CD4-positive, alpha-beta T cell treated with Interleukin-17A for 1 hour (primary cell): Measurements from ENCODE around the gene VPREB3.

Source experiments
- DNase-seq: peaks from one replicate; pipeline ENCODE4 v3.0.0-alpha.2; 2020

Gene VPREB3, protein sequence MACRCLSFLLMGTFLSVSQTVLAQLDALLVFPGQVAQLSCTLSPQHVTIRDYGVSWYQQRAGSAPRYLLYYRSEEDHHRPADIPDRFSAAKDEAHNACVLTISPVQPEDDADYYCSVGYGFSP

DNA sequence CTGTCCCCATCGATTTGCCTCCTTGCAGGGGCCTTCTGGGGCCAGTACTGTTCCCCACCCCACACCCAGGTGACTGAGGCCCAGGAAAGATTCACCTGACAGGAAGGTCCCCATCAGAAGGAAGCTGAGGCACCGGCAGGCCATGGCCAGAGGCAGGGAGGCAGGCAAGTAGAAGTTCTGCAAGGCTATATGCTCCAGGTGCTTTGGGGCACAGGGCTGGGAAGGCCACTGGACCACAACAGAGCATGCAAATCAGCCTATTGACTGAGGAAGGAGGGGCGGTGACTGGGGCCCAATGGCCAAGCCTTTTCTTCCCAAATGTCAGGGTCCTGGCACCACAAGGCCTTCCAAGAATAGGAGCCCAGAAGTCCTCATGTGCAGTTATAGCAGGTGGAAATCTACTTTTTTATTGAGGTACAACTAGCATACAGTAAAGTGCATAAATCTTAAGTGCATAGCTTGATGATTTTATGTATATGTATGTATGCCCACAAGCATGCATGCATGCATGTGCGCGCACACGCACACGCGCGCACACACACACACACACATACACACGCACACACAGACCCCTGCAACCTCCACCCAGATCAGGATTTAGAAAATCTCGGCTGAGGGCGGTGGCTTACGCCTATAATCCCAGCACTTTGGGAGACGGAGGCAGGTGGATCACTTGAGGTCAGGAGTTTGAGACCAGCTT lies at the start of gene VPREB3:
Gene VPREB3, minus strand, starts transcription at position 206 of the 700 bp plus-strand sequence. Its CDS starts 62 bp downstream, at position 144.
- no peak for DNase-seq

DNA sequence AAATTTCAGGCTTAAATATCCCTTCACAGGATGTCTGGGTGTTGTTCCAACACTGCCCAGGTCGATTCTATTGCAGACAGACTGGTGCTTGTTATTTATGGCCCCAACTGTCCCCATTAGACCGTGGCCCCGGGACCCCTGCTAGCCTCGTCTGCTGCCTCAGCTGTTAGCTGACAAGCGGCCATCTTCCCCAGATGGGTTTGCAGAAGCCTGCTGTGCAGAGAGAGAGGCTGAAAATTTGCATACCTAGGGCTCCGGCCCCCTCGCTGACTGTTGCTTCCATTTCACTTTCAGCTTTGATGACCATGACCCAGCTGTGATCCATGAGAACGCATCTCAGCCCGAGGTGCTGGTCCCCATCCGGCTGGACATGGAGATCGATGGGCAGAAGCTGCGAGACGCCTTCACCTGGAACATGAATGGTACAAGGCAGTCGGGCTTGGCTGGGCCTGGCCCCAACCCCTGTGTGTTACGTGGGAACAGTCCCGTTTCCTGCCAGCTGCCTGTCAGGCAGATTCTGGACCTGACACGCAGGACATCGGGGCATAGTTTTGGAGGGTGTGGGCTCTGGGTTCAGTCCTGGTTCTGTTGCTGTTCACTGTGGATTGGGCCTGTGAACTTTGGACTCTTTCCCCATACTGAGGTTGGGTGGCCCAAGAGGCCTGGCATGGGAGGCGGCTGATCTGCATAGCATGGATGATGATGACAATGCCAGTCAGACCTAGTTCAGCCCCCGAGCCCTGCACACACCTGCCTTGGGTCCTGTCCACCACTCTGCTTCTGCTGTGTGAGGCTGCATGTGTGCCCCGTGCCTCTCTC lies 49.0 kb upstream of the VPREB3 start:
- DNase-seq: no peak

DNA sequence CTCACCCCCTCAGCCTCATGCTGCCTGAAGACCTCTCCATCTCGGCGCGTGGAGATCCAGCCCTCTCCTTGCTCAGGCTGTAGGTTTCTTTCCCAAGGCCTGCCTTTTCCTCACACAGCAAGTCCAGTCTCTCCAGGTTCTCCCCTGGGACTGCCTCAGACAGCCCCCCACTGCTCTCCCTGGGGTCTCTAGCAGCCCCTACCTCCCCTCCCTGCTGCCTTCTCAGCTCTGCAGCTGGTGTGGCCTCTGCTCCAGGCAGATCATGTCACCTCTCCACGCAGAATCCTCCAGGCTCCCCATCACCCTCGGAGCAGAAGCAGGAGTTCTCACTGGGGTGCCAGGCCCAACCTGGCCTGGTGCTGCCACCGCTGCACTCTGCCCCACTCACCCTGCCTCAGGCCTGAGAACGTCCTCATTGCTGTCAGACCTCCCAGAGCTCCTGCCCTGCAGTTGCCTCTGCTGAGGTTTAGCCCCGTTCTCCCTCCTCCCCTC lies 47.7 kb upstream of the VPREB3 start:
- no peak for DNase-seq

DNA sequence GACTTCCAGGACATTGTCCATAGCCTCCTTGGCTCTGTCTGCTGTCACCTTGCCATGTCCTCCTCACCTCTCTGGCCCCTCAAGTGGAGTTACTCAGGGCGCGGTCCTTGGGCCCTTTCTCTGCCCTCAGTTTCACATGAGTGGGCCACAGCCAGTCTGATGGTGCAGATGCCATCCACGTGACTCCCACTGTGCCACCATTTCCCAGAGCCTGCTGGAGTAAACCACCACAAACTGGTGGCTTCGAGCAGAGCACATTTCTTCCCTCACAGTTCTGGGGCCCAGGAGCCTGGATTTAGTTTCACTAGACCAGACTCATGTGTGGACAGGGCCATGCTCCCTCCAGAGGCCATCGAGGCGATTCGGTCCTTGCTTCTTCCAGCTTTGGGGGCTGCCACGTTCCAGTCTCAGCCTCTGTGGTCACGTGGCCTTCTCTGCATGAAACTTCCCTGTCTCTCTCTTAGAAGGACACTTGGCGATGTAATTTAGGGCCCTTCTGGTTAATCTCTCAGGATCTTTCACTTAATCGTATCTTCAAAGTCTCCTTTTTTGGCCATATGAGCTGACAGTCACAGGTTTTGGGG lies 47.1 kb upstream of the VPREB3 start:
- no peak for DNase-seq

DNA sequence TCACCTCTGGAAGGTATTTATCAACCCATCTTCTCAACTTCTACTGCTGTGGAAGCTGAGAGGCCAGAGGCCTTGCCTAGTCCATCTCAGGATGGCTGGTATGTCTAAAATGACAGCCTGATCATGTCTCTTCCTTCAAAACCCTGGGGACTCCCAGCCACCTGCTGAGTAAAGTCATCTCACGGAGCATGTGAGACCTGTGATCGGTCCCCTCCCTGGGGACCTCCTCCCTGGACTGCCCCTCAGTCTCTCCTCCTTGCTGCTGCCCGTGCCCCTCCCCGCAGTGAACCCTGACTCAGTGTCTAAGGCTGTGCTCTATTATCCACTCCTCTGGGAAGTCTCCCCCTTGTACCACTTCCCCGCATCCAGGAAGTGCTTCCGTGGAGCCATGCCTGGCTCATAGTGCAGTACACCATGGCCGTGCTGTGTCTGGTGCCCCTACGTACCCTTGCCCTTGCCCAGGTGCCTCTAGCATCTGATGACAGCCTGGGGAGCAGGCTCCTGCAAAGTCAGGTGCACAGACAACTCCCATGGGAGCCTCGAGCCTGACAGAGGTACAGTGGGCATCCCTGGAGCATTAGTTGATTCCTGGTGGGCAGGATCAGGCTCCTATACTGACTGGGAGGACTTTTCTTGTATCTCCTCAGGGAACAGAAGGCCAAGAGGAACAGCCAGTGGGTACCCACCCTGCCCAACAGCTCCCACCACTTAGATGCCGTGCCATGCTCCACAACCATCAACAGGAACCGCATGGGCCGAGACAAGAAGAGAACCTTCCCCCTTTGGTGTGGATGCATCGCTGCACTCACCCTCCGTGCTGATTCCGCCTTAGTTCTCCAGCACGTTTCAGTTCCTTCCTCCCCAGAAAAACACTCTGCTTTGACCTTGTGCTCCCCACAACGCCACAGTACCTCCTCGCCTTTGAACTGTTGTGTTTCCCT lies 46.3 kb upstream of the VPREB3 start:
- no peak for DNase-seq

DNA sequence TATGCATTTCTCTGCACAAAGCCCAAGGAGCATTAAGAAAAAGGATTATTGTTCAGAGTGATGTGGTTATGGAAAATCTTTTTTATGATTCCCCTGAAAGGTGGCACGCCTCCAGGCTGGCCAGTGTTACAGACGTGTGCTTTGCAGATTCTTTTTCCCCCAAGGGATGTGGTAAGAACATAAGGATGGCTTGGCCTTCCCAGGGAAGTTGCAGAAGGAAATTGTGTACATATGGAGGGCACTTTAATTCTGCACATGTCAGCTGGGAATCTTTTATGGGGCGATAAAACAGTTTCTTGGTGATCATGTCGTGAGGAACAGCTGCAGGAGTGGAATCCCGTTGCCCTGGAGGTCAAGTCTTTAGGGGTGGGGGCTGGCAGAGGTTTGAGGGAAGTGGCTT lies 42.2 kb upstream of the VPREB3 start:
- DNase-seq: no peak

DNA sequence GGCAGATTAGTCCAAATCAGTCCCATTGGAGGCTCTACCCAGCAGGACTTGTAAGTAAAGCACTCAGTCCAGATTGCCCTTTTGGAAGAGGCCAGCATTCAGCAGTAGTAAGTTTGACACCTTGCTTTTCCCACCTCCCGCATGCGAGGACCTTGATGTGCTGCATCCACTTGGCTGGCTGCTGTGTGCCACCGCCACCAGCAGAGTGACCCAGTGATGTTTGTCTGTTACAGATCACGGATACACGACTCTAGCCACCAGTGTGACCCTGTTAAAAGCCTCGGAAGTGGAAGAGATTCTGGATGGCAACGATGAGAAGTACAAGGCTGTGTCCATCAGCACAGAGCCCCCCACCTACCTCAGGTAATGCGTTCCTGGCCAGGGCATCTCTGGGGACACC lies 39.1 kb upstream of the VPREB3 start:
- no peak for DNase-seq

DNA sequence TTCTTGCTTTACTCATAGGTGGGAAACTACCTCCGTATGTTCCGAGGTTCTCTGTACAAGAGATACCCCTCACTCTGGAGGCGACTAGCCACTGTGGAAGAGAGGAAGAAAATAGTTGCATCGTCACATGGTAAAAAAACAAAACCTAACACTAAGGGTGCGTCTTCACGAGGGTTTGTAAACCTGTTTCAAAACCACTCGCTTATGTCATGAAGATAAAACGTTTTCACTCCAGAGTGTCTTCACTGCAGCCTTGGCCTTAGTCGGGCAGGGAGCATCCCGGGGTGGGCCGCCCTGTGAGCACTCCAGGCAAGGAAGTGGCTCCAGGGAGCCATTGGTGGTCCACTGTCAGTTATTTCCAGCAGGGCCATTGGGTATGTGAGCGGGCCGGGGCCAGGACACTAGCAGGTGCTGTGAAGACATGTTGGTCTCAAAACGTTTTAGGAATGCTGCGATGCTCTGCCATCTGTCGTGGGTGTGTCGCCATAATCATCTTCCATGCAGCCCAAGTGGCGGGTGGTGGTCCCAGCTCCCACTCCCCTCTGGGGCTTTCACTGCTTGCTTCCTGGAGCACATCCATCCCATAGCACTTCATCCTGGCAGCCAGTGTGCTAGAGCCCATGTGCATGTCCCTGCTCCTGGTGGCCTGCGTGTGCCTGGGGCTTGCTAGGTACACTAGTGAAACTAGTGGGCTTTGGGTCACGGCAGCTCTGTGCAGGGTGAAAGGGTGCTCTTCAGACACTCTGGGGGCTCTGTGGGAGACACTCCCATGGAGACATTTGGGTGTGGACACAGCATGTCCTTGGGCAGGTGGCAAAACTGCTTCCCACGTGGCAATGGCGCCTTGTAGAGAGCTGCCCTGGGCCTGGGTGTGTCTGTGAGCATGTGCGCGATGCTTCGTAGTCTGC lies 37.8 kb upstream of the VPREB3 start:
- DNase-seq: no peak

DNA sequence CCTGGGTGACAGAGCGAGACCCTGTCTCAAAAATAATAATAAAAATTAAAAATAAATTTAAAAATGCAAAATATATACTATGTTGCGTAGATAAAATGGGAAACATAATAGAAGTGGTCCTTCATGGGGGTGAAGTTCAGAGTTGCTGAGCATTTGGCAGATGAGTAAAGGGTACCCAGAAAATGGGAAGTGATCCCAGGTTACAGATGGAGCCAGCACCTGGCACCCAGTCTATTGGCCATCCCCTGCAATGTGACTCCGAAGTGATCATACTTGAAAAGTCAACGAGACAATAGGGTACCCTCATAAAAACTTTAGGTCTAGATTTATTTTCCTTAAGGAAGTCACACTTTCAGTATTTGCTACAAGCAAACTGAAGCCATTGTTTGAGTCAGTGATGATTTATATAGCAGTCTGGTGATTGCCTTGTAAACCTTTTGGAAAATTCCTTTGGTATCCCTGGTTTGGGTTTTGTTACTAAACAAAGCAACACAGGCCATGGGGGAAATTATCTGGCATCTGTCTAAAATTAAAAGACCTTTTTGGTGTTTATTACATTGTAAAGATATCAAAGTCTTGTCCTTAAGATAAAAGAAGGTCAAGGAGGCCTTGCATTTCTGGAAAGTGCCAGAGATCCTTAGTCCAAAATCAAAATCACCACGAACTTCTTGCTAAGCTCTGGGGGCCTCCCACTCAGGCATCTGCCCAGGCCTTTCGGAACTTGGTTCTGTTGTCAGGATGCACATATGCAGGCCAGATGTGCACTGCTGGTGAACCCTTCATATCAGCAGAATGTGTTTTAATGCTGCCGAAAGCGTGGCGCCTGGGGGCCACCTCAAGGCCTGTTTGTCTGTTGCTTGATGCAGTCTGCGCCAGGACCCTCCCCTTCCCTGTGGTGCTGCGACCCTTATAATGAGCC lies 36.9 kb upstream of the VPREB3 start:
- no peak for DNase-seq

DNA sequence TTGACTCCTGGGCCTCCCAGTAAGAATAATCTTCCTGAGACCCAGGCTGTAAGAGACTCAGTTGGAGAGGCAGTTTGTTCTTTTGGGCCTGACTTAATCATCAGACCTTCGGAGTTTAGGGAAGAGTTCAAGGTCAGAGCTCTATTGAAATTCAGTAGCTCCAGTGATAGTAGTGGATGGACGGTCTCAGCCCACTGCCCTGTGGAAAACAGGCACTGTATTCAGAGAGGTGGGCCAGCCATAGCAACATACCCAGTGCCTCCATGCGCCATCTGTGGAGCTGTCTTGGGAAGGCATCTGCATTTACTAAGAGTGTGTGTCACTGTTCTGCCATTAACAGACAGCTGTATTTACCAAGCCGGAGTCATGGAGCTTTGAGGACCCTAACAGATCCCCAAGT lies 35.4 kb upstream of the VPREB3 start:
- DNase-seq: no peak

DNA sequence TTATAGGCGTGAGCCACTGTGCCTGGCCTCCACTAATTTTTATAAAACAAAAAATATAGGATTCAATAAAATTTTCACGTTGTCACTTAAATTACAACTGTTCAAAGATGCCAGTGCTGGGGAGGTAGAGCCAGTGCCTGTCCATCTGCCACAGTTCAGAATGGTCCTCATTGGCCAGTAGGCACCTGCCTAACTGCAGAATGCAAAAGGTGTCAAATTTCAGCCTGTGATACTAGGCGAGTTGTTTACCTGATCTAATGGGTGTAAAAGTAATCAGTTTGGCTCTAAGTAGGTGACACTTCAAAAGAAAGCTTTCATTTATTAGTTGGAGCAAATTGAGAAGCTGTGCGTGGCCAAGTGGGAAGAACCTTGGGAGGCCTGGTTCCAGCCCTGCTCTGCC lies 34.9 kb upstream of the VPREB3 start:
- no peak for DNase-seq

DNA sequence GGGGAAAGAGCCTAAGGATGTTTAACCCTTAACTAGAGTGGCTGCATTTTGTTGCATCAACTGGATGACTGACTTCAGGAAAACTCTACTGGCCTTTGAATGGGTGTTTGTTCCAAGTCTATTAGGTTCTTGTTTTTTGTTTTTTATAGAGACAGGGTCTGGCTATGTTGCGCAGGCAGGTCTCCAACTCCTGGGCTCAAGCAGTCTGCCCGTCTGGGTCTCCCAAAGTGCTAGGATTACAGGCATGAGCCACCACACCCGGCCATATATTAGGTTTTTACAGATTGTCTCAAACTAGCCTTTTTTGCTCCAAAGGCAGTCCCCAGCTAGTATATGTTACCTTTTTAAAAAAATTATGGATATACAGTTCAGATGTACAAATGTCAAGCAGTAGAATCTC lies 33.7 kb upstream of the VPREB3 start:
- no peak for DNase-seq

DNA sequence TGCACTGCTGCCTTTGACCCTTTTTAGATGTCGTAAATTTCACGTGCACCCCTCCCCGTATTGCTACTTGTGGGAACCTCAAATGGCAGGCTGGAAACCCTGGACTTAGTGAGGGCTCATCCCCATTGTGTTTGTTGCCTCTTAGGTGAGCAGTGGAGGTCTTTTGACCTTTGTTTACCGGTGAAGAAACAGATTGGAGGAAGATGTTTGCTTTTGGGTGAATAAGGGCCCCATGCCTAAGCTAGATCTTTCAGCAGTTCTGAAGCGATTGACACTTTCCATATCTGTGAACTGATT lies 33.3 kb upstream of the VPREB3 start:
- DNase-seq: no peak

DNA sequence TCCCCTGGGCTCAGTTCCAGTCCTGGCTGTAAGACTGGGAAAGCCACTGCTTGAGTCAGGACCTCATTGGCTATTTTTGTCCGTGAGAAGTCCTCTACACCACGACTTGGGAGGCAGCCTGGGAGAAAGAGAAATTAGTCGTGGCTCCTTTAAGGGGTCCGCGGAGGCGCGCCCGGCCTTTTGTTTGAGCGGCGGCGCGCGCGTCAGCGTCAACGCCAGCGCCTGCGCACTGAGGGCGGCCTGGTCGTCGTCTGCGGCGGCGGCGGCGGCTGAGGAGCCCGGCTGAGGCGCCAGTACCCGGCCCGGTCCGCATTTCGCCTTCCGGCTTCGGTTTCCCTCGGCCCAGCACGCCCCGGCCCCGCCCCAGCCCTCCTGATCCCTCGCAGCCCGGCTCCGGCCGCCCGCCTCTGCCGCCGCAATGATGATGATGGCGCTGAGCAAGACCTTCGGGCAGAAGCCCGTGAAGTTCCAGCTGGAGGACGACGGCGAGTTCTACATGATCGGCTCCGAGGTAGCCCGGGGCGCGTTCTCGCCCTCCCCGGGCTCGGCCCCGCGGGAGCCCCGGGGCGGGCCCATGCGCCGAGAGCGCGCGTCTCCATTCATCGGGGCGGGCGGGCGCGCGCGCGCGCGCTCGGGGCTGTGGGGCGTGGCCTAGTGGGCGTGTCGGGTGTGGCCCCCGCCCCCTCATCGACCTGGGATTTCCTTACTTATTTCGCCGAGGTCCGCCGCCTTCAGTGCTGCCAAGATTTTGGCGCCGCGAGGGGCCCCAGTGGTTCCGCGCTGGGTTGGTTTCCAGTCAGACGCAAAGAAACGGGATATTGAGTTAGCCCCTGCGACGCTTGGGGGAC lies 32.8 kb upstream of the VPREB3 start, which contains the start of gene SMARCB1:
Gene SMARCB1, plus strand, starts transcription at position 215 of the 848 bp plus-strand sequence. Its CDS starts 204 bp downstream, at position 419.
- DNase-seq: peak; percentile 93

DNA sequence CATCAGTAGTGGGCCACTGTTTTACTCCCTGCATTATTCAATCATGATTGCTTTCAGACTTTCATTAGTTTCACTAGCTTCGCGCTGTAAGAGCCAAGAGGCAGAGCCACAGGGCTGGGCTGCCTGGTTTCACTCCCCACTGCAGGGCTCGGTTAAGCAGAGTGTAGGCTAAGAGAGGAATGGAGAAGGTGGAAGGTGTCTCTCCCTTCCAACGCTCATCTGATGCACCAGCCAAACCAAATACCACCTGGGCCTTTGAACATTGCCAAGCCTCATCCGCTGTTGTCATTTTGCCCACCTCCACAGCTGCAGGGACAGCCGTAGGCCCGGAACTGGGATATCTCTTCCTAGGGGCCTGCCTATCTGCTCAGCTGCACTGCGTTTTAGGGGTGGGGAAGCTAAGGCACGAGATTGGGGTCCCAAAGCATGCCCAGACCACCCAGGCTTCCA lies 32.1 kb upstream of the VPREB3 start:
- no peak for DNase-seq

DNA sequence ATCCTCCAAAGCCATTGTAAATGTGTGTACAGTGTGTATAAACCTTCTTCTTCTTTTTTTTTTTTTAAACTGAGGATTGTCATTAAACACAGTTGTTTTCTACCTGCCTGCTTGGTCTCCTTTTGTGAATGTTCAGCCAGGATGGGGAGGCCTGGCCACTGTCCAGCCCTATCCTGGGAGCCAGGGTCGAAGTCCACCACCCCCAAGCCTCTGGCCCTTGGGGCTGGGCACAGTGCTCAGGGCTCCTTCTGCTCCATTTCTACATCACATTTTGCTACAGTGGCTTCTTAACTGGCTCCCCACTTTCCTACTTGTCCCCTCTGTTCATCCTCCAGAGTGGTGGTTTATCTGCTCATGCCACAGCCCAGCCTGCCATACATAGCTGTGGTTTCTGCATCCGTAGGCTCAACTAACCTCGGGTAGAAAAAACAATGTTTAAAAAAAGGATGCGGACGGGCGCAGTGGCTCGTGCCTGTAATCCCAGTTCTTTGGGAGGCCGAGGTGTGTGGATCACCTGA lies 30.0 kb upstream of the VPREB3 start:
- DNase-seq: peak; percentile 15

DNA sequence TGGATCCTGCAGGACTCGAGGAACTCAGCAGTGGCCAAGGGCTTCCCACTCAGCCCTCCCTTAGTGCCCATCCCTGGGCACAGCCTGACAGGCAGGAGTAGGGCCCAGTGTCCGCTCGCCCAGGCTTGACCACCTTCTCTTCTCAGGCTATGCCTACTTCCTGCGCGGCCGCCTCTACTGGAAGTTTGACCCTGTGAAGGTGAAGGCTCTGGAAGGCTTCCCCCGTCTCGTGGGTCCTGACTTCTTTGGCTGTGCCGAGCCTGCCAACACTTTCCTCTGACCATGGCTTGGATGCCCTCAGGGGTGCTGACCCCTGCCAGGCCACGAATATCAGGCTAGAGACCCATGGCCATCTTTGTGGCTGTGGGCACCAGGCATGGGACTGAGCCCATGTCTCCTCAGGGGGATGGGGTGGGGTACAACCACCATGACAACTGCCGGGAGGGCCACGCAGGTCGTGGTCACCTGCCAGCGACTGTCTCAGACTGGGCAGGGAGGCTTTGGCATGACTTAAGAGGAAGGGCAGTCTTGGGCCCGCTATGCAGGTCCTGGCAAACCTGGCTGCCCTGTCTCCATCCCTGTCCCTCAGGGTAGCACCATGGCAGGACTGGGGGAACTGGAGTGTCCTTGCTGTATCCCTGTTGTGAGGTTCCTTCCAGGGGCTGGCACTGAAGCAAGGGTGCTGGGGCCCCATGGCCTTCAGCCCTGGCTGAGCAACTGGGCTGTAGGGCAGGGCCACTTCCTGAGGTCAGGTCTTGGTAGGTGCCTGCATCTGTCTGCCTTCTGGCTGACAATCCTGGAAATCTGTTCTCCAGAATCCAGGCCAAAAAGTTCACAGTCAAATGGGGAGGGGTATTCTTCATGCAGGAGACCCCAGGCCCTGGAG lies 29.3 kb upstream of the VPREB3 start:
- no peak for DNase-seq

DNA sequence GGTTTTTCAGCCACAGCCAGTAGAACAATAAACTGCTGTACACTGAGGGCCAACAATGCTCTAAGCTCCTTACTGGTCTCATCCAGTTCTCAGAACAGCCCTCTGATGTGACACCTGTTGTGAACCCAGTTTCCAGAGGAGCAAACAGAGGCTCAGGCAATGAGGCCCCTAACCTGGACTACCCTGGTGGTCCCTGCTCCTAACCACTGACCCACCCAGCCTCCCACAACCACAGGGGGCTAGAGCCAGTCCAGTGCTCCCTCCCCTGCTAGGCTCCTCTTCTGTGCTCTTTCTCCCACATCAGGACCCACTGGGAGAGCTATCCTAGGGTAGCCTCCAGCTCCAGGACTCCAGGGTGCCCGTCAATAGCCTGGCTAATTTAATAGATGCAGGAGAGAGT lies 28.5 kb upstream of the VPREB3 start:
- DNase-seq: no peak
